HG02852 (cell line): ENCODE results near the gene SEC61B.
"Not testable (repeated sequence)": the region's sequence is repeated elsewhere in the genome, so short reads cannot be mapped to it uniquely, and the experiment has no call there.

Experiments used
- ATAC-seq: cut with Tn5 transposase; IDR thresholded peaks from one replicate; pipeline ENCODE4 v1.9.1; 2021; ENCODE audit warnings: mild to moderate bottlenecking, moderate library complexity; ENCODE audit not compliant: unreplicated experiment

The SEC61B gene

DNA sequence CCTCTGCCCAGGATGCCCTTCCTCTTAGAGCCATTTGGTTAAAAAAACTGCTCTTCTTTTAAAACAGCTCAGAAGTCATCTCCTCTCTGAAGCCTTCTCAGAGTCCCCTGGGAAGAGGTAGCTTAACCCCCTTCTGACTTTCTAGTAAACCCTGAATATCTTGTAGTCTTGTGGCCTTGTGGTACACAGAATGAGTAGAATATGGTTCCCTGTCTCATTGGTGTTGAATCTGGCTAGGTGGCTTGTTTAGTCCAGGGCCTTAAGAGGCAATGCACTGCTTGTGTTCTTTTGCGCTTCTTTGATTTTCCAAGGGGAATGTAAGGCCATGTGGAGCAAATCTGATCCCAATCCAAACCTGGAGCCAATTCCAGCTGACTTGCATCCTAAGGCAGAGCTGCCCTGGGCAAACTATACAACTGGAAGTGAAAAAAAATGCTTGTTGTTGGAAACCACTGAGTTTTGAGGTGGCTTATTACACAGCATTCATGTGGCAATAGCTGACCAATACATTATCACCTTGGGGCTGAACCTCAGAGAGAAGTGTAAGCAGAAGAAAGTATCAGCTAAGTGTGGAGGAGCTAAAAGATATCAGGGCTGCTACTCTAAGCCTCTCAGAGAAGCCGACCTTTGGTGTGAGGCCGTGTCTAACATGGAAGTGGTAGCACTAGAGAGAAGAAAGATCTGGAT, 31.3 kb upstream of the SEC61B start:
- ATAC-seq, result no peak

DNA sequence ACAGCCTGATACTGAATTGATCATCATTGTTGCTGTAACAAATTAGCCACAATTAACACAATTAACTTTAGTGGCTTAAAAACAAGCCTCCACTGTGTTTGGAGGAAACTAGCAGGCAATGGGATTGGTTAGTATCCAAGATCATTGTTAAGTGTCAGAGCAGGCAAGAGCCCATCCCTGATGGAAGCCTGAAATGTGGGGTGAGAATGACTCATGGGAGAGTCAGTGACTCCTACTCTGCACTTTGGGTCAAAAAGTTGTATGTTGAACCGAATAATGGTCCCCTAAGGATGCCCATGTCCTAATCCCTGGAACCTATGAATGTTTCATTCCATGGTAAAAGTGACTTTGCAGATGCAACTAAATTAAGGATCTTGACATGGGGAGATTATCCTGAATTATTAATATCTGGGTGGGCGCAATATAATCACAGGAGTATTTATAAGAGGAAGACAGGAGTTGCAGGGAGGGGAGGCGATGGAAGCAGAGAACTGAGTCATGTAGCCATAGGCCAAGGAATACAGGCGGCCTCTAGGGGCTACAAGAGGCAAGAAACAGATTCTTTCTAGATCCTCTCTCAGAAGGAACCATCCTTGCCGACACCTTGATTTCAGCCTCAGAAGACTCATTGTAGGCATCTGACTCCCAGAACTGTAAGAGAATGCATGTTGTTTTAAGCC, 29.2 kb upstream of the SEC61B start:
- no peak for ATAC-seq

DNA sequence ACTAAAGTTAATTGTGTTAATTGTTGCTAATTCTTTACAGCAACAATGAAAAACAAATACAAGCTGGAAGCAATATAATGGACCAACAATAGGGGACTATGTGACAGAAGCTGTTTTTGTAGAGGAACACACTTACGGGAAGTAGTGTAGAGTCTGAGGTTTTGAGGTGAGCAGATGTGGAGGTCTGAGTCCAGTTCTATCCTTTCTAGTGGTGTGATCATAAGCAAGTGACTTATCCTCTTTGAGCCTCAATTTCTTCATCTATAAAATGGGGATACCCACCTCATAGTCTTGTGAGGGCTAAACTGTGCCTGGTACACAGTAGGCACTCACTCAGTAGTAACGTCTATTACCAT, 28.6 kb upstream of the SEC61B start:
- ATAC-seq, result no peak

DNA sequence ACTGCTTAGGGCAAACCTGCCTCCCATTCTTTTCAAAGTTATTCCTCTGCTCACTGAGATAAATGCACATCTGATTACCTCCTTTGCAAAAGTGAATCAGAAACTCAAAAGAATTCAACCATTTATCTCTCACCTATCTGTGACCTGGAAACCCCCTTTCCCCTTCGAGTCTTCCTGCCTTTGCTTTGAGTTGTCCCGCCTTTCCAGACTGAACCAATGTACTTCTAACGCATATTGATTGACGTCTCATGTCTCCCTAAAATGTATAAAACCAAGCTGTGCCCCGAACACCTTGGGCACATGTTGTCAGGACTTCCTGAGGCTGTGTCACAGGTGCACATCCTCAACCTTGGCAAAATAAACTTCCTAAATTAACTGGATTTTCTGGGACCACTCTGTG, 25.6 kb upstream of the SEC61B start:
- not testable (repeated sequence) for ATAC-seq

DNA sequence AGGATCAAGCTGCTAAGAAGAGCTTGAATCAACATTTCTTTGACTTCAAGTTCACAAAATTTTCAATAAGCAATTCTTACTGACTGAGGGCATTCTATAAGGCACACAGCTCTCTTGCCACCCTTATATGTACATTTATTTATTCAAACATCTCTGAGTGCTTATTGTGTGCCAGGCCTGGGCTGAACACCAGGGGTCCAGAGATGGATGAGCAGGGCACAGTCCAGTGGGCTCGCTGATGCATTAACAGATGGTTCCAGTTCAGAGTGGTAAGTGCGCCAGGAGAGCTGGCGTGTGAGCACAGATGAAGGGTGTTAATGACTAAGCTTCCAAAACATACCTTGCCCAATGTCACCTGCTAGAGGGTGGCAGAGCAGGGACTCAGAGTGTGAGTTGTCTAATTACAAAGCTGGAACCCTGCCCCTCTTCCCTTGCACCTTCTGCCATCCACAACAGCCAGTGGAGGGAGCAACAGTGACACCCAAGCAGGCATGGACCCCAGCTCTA, 24.9 kb upstream of the SEC61B start:
- ATAC-seq, result no peak

DNA sequence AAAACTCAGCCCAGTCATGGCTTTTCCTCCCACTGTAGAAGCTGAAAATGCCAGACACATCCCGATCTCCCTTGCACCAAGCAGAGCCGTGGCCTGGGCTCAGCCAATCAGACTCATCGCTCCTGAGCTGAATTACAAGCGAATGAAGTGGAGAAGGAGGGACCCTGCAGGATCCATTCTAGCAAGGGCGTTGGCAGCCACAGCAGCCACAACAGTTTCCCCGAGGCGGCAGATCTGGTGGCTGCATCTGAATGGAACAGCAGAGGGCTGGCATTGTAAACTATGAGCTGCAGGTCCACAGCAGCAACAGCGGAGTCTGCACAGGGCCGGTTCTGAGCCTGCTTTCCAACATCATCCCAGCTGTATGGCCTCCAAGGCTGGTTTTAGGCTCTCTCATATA, 24.1 kb upstream of the SEC61B start:
- ATAC-seq, result no peak

DNA sequence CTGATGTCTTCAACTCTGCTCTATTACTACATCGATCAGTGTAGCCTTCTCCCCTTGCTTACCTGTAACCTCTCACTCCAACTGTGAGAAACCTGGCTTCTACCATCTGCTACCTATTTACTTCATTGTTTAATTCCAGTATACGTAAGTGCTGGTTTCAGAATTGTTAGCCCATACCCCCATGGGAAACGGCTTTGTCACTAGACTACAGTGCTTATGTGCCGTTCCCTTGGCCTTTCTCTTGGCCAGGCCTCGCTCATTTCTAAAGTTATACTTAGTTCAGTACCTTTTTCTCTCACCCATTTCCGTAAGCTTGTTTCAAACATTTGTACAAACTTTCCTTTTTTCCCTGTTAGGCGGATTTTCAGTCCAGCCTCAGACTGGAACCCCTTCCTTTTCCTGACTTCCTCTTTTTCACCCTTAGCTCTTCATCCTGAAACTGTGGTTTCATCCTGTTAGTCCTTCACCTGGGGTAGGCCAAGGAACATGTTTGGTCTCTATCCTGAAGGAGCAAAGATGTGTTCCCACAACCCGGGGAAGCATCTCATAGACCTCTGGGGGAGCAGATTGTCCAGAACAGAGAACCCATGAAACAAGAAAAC, 22.0 kb upstream of the SEC61B start:
- no peak for ATAC-seq

DNA sequence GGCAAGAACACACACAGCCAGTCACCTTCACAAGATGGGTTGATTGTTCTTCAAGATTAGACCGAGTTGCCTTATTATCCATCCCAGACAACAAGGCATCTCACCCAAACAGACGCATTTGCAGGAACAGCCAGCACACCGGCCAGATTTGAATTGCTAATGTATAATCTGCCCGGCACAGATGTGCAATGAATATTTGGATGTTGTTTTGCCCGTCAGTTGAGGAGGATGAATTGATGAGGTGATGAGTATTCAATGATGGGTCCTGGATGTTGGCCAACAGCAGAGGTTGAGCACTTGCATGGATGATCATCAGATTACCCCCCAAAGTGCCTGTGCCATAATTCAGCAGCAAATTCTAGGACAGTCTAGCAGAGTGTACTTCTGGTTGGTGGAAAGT, 20.5 kb upstream of the SEC61B start:
- no peak for ATAC-seq

DNA sequence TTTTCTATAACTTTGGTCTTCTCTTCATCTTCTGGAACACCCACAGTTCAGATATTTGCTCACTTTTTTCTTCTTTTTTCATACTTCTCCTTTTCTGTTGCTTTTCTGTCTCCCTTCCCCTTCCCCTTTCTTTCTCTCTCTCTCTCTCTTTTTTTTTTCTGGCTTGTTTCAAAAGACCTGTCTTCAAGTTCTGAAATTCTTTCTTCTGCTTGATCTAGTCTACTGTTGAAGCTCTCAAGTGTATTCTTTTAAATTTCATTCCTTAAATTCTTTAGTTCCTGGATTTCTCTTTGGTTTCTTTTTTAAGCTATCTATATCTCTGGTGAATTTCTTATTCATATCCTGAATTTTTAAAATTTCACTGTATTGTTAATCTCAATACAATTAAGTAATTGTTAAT, 11.5 kb upstream of the SEC61B start:
- ATAC-seq, result no peak

DNA sequence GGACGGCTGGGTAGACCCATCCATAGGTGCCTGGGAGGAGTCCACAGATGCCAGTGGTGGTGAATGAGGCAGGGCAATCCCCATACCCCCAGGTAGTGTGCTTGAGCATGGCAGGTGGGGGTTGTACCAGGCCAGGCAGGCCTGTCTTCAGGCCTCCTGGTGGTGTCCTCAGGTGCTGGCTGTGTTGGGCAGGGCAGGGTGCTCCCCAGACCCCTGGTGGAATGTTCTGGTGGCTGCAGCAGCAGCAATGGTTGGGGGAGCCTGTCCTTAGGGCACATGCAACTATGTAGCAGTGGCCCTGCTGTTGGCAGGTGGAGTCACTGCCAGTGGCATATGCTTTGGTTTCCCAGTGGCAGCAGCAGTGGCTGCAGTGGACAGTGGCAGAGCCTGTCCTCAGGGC, 10.3 kb upstream of the SEC61B start:
- ATAC-seq, result no peak

DNA sequence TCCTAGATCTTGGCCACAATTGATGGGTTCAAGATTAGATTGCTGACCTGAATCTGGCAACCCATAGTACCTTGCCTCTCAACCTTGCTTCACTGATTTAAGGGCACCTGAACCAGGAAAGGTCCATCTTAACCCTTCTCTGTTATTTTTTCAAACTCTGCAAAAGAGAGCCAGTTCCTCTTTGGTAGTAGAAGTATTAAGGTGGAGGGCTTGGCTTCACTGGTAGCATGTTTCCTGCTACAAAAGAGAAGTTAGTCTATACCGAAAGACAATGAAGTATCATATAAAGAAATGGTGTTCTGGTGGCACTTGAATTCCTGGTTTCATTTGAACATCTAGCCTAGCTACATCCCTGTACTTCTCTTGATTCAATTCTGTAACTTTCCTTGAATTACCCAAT, 8.9 kb upstream of the SEC61B start:
- ATAC-seq, result no peak

DNA sequence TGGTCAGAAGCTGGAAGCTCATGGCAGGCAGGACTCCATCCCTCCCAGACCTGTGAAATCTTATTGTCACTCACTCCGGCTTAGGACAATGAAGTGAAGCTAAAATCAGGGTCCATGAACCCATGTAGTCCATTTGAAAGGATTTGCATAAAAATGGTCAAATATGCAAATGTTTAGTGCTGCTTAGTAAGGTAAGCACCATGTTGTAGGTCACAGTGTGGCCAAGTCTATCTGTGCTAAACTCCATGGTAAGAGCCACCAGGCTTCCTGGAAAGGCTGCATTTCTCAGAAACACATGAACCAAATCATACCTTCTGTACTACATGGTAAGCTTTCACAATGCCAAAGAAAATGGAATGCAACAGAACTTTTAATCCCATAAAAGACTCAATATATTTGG, 6.0 kb upstream of the SEC61B start:
- no peak for ATAC-seq

DNA sequence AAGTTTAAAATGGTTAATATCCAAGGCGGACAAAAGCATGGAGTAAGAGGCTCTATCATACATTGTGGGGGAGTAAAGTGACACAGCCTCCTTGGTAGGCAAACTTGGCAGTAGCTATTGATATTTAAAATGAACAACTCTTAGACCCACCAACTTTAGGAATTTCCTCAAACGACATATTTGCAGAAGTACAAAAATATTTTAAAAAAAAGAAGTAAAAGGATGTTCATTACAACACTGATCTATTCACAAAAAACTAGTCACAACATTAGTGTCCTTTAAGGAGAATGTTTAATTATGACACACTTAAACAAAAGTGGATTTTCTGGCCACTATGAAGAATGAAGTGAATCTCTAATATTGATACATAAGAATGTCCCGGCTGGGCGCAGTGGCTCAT, 2.1 kb upstream of the SEC61B start:
- no peak for ATAC-seq

DNA sequence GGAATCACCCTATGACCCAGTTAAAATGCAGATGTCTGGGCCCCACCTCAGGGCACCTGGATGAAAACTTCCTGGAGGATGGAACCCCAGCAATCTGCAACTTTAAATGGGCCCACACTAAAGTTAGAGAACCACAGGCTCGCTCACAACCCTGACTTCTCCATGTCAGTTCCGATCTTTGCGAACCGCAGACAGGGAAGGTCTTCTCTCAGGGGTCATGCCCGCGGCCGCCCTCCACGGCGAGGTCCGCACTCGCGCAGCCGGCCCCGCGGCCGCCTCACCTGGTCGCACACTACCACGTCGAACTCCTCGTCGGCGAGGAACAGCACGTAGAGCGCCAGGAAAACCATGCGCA, 839 bp upstream of the SEC61B start:
- ATAC-seq, result no peak

DNA sequence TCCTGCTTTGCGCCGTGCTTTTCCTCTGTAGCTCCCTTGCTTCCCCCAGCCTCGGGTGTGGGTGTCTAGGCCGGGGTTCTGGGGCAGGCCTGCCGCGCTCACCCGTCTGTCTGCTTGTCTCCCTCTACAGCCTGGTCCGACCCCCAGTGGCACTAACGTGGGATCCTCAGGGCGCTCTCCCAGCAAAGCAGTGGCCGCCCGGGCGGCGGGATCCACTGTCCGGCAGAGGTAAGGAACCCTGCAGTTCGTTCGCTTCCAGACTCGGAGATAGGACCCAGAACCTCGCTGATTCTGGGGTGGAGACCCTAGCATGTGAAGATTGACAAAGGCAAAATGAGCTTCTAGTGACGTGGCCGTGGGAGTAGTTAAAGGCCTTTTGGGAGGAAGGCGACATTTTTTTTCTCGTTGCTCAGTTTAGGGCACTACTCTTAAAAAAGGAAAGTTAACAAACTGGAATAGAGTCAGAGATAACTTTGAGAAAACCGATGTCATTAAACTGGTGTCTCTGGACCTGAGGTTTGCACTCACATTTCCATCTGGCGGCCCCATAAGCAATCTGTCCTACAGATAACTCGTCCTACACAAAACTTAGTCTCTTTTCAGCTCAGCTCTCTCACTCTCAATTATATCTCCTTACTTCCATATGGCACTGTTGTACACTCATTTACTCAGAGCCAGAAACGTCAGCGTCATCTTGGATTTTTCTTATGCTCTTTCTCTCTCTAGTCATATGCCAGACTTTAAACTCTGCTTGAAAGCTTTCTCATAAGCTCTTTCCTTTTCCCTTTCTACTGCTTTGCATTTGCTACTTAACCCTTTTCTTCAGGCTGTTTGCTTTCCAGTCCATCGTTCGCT, 561 bp downstream of the SEC61B start:
- ATAC-seq, result no peak

DNA sequence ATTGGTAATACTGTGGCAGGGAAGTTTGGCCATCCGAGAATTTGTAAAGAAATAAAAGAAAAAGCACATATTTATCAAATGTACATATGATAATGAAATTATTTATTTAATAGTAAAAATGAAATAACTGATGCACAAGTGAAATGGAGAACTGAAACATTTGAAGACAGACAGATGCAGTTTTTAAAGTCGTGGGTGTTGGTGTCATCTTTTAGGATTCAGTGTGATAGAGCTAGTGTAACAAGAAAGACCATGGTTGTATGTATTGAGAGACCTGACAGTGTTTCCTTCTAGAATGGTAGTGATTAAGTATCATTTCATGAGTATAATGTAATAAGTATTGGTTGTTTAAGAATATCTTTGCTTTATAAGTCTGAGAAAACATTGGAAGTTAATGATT, 2.4 kb downstream of the SEC61B start:
- no peak for ATAC-seq

DNA sequence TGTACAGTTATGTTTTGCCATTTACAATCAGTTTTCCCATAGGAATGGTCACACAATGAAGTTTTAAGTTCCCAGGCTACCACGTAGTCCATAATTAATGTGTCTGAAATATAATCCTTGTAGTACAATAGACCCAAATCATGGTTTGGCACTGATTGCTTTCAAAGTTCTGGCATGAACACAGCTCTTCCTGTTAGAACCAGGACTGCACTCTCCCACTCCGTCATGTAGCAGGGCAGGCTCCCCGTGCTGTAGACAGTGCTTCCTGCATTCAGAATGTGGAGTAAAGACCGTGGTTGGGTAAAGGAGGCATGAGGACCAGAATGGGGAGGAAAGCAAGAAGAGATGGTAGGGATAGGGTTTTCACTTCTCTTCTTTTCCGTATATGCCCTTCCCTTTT, 4.0 kb downstream of the SEC61B start:
- no peak for ATAC-seq

DNA sequence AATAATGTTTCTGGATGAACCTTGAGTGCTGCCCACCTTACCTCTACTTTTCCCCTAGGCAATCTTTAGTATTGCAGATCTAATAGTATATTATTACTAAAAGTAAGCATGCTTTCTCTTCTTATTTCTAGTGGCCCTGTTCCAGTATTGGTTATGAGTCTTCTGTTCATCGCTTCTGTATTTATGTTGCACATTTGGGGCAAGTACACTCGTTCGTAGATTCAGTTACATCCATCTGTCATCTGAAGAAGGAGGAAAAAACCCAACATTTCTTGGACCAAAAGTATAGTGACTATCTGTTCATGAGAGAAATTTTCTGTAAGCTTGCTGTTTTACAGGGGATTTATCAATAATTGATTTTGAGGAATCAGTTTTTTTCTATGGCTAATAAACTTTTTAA, 8.1 kb downstream of the SEC61B start:
- ATAC-seq, result no peak

DNA sequence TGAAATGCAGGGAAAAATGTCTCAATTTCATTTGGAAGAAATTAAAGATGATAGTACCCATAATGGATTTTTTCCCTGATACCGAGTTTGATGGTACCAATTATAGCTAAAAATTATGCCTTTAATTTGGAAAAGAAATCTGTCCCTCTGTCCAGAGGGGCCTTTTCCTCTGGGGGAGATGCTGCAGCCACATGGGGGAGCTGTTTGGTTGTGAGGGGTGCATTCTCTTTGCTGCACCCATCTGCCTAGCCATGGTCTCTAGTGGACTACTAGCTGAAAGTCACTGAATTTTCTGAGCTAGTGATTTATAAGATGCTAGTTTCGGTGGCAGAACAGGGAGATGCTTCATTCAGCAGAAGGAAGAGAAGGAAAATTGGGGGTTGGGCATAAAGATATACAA, 9.6 kb downstream of the SEC61B start:
- ATAC-seq, result no peak

DNA sequence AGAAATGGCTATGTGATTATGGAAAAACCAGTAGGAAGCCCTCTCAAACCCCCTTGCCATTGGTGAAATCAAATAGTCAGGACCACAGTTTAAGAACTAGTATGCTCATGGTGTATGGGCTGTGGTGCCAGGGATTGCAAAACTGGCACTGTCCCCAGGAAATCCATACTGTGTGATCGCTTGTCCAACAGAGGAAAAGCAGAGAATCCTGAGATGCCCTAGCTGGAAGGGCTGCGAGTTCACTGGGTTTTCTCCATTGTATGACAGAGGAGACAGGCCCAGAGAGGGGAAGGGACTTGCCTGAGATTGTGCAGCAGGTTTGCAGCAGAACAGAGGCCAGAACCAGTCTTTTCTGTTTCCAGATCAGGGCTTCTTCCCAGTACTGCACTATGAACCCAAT, 12.5 kb downstream of the SEC61B start:
- no peak for ATAC-seq

DNA sequence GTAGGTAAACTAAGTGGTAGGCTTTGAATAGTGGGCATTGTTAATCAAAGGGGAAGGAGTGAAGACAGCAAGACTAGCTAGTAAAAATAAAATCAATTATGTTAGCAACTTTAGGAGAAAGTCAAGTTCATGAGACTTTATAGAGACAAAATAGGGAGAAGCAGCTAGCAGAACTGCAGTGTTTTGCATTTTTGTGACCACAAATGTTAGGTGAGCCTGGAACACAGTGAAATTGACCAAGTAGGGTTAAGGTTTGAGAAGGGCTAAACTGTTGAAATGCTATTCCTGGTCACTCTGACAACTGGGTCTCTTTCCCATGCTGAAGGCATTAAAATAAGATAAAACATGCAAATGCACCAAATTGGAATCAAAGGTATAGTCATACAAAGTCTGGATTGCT, 13.0 kb downstream of the SEC61B start:
- ATAC-seq, result no peak
